Measurements from ENCODE around the gene GLG1. TPM values are rescaled to one million over a fixed set of nuclear protein-coding genes. Genes with fewer than 3 reads are reported as not detected.
A peak's percentile ranks its signal among the peaks of the same experiment; 100 is the strongest.
"Not testable (repeated sequence)": the region's sequence is repeated elsewhere in the genome, so short reads cannot be mapped to it uniquely, and the experiment has no call there.

GLG1 gene
- total RNA-seq, 2 donors from 2014 or later, result 69.6 to 98.9 TPM

DNA sequence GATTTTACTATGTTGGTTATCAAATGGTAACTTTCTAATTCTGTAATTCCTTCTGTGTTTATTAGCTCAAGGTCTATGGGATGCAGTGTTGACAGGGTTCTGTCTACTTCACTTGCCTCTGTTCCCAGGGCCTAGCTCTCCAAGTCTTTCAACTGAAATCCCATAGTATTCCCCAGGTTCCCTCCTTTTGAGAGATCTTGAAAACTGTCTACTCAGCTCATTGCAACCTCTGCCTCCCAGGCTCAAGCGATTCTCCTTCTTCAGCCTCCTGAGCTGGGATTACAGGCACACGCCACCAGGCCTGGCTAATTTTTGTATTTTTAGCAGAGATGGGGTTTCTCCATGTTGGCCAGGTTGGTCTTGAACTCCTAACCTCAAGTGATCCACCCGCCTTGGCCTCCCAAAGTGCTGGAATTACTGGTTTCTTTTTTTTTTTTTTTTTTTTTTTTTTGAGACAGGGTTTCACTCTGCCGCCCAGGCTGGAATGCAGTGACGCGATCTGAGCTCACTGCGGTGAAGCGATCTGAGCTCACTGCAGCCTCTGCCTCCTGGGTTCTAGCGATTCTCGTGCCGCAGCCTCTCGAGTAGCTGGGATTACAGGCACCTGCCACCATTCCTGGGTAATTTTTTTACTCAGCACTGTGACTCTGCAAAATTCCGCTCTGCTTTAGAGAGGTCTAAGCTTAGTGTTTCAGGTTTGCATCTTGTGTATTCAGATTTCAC is 163.1 kb downstream of the GLG1 start:
- DNase-seq (ENCODE audit: low spot score); H3K27me3 Mint-ChIP-seq; ATAC-seq; H3K36me3 Mint-ChIP-seq; H3K4me3 Mint-ChIP-seq; H3K27ac Mint-ChIP-seq; H3K9me3 Mint-ChIP-seq: not testable (repeated sequence)
- peaks cover 16 to 17% of the 10 kb centered on the region in 2 donors for H3K4me1 Mint-ChIP-seq (ENCODE audit: low read depth in 2 of 2)

DNA sequence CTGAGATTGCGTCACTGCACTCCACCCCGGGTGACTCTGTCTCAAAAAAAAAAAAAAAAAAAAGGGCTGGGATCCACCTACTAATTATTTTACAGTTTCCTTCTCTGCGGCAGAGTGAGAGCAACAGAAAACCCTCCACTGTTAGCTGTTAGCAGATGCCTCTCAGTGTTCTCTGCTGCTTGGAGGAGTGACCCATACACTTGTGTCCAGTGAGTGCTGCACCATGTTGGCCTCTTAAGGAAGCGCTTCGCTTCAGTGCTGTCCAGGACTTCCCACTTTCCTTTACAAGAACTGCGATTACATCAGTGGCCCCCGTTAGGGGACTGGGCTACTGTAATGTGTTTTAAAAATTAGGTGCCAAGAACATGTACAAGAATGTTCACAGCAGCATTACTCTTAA is 167.2 kb downstream of the GLG1 start:
- Mint-ChIP-seq H3K36me3 (no peaks in the 10 kb centered on the region), H3K27me3 (no peaks in the 10 kb centered on the region), H3K4me1 (ENCODE audit: low read depth in 2 of 2) (peaks cover 18 to 19% of the 10 kb centered on the region in 2 donors), H3K27ac (peak overlapping the region; percentile 79 to 95), H3K9me3 (no peaks in the 10 kb centered on the region), H3K4me3 (no peak overlapping the region)
- no peak for ATAC-seq
- DNase-seq (ENCODE audit: low spot score), result no peak

DNA sequence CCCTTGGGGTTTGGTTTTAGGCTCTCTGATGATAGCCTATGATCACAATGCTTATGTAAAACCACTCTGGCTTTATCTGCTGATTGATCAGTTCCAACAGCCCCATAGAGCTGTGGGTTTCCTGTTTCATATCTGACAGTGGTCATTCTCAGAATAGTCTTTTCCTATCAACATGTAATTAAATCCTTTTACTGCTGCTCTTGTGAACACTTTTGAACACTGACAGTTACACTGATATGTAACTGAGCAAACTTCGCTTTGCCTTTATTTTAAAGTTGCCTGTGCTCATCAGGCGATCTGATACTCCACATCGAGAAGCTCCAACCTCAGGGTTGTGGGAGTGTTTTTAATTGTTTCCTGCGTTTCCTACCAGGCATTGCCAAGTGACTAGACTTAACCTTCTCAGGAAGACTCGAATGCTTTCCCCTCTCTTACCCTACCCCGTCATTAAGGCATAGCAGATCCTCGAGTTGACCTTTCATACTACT is 168.4 kb downstream of the GLG1 start:
- no peaks in the 10 kb centered on the region for H3K9me3 Mint-ChIP-seq
- H3K27ac Mint-ChIP-seq, result peak overlapping the region; percentile 79 to 95
- ATAC-seq (peak; percentile 86 to 91), DNase-seq (ENCODE audit: low spot score) (no peak)
- no peaks in the 10 kb centered on the region for H3K27me3 Mint-ChIP-seq
- peak overlapping the region; percentile 77 for H3K4me3 Mint-ChIP-seq
- H3K36me3 Mint-ChIP-seq, result no peaks in the 10 kb centered on the region
- H3K4me1 Mint-ChIP-seq (ENCODE audit: low read depth in 2 of 2), result peaks cover 18 to 19% of the 10 kb centered on the region in 2 donors

DNA sequence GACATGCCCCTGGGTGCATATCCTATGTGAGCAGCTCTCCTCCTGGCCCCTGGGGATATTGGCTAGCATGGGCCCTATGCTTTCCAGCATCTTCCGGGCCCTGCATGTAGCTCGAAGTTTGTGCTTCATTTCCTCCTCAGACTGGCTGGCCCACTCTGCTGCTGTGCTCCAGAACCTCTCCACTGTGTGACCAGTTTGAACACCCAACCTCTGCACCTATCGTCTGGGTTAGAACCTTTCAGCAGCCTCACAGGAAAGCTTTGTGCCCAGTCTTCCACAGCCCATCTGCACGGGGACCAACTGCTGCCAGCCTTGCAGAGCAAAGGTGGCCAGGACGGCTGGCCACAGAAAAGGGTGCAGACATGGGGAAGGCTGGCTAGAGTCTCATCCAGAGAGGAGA is 175.4 kb downstream of the GLG1 start:
- H3K36me3 Mint-ChIP-seq, result no peaks in the 10 kb centered on the region
- ATAC-seq (no peak), DNase-seq (ENCODE audit: low spot score) (no peak)
- H3K27me3 Mint-ChIP-seq, result no peaks in the 10 kb centered on the region
- no peaks in the 10 kb centered on the region for H3K4me1 Mint-ChIP-seq (ENCODE audit: low read depth in 2 of 2)
- no peaks in the 10 kb centered on the region for H3K9me3 Mint-ChIP-seq
- H3K27ac Mint-ChIP-seq, result no peak overlapping the region
- no peak overlapping the region for H3K4me3 Mint-ChIP-seq

DNA sequence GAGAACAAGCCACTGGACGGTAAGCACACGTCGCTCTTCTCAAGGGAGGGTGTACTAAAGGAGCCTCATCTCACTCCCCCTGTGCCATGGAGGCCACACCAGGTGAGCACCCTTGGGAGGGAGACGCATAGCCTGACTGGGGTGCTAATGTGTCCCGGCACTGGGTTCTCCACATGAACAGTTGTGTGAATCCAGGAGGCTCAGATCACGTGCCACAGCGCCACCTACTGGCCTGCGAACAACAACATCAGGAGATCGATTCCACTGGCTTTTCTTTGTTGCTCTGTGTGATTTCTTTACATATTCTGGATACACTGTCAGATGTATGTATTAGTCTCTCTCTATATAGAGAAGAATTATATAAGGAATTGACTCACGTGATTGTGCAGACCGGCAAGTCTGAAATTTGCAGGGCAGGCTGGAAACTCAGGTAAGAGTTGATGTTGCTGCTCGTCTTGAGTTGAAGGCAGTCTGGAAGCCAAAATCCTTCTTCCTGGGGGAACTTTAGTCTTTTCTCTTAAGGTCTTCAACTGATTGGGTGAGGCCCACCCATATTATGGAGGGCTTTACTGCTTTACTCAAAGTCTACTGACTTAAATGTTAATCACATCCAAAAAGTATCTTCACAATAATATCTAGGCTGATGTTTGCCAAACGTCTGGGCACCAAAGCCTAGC is 176.7 kb downstream of the GLG1 start:
- peak; percentile 72 for DNase-seq (ENCODE audit: low spot score)
- H3K36me3 Mint-ChIP-seq; H3K27ac Mint-ChIP-seq; H3K9me3 Mint-ChIP-seq; H3K4me1 Mint-ChIP-seq (ENCODE audit: low read depth in 2 of 2); H3K27me3 Mint-ChIP-seq; H3K4me3 Mint-ChIP-seq: not testable (repeated sequence)
- peak; percentile 54 to 62 for ATAC-seq

DNA sequence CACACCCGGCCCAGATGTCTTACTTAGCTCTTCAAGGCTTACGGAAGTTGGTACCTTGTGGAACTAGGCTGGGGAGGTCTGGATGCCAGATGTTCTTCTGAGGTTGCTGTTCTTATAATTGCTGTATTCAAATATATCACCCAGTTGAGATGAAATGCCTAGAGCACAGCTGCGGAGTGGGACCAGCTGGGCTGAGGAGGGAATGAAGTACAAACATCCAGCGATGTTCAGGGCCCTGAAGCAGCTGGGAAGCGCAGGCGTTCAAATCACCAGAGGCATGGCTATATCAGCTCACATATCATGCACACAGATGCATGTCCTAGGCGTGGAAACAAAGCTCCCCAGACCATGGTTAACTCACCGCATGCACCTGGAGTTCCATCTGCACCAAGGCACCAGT is 178.4 kb downstream of the GLG1 start:
- not testable (repeated sequence) for H3K27ac Mint-ChIP-seq; H3K9me3 Mint-ChIP-seq; H3K4me3 Mint-ChIP-seq; H3K4me1 Mint-ChIP-seq (ENCODE audit: low read depth in 2 of 2); H3K27me3 Mint-ChIP-seq; H3K36me3 Mint-ChIP-seq; DNase-seq (ENCODE audit: low spot score); ATAC-seq

DNA sequence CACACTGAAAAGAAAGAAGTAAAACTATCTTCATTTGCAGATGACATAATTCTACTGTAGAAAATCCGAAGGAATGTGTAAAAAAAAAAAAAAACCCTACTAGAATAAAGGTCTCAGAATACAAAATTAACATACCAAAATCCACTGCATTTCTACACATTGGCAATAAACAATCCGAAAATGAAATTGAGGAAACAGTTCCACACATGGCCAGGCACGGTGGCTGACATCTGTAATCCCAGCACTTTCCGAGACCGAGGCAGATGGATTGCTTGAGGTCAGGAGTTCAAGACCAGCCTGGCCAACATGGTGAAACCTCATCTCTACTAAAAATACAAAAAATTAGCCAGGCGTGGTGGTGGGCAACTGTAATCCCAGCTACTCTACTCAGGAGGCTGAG is 181.2 kb downstream of the GLG1 start:
- not testable (repeated sequence) for DNase-seq (ENCODE audit: low spot score); H3K4me1 Mint-ChIP-seq (ENCODE audit: low read depth in 2 of 2); ATAC-seq; H3K27me3 Mint-ChIP-seq; H3K27ac Mint-ChIP-seq; H3K36me3 Mint-ChIP-seq; H3K9me3 Mint-ChIP-seq; H3K4me3 Mint-ChIP-seq

DNA sequence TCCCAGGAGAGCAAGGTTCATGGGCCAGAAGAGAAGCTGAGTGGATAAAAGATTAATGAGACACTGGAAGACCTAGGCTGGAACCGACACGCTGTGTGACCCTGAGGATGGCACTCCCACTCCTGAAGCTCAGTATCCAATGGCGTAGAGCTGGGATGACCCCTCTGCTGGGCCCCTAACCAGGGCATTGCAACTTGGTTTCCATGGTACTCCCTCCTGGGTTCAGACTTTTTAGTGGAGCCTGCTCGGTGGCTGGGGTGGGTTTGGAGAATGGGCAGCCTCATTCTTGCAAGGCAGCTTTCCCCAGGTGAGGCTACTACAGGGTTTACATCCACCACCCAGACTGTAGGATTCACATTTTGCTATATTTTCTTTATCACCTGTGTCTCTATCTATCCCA is 183.2 kb downstream of the GLG1 start:
- not testable (repeated sequence) for ATAC-seq; DNase-seq (ENCODE audit: low spot score); H3K27ac Mint-ChIP-seq; H3K36me3 Mint-ChIP-seq; H3K4me1 Mint-ChIP-seq (ENCODE audit: low read depth in 2 of 2); H3K27me3 Mint-ChIP-seq; H3K4me3 Mint-ChIP-seq; H3K9me3 Mint-ChIP-seq

DNA sequence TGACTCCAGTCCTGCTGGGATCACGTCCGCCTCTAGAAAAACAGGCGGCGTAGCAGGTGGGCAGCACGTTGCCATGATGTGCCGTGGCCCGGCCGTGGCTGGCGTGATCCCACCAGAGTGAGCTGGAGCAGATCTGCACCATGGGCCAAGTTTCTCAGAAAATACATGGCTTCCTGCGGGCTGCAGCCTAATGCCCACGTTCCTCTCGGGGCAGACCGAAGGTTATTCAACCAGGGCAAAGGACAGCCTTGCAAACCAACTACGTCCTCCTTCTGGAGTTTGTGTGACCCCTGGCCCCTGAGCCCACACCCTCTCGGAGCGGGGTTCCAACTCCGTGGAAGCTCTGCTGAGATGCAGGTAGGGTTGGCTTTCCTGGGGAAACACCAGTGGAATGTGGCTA is 184.8 kb downstream of the GLG1 start:
- H3K4me1 Mint-ChIP-seq (ENCODE audit: low read depth in 2 of 2); H3K27ac Mint-ChIP-seq; H3K9me3 Mint-ChIP-seq; H3K4me3 Mint-ChIP-seq; H3K27me3 Mint-ChIP-seq; DNase-seq (ENCODE audit: low spot score); ATAC-seq; H3K36me3 Mint-ChIP-seq: not testable (repeated sequence)

DNA sequence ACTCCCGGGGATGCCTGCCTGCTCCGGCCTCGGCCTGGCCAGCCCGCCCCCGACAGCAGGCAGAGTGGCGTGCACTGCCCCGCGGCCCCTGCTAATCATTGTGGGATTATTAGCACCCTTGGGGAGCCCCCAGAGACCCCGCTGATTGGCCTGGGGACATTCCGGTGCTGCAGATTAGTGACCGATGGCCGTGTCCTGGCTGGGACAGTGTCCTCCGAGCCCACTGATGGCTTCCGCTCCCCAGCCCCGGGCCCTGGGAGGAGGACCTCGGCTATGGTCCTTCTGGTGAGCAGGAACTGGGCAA is 185.5 kb downstream of the GLG1 start:
- H3K27ac Mint-ChIP-seq; ATAC-seq; H3K4me1 Mint-ChIP-seq (ENCODE audit: low read depth in 2 of 2); H3K36me3 Mint-ChIP-seq; H3K27me3 Mint-ChIP-seq; H3K4me3 Mint-ChIP-seq; H3K9me3 Mint-ChIP-seq; DNase-seq (ENCODE audit: low spot score): not testable (repeated sequence)

DNA sequence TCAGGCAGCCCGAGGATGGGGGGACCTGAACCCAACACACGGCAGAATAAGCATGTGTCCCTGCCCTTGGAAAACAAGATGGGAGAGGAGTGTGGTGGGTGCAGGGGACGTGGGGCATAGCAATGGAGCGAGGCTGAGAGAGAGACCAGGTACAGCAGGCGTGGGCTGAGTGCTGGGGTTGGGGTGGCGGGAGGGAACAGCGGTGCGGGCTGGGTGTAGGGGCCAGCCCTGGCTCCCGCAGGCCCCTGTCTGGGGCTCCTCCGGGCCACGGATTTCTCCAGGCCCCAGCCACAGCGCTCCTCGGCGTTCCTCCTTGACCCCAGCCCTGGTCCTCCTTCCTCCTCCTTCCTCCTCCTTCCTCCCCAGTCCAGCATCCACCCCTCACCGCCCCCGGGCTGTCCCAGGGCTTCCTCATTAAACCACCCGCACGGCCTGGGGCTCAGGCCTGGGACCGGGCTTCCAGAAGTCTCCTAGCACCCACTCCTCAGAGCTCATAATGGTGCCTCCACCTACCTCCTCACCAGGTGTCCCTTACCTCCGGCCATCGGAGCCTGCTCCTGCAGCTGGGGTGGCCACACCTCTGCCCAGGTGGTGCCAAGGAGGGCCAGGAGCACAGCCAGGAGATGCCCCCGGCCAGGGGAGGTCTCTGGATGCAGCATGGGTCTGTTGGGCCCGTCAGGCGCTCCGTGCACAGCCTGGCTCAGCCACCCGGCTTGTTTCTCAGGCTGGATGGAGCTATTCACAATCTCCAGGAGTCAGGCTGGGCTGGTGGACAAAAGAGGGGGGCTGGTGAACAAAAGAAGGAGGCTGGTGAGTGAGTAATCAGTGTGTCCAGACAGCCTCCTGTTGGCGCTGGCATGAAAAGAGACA is 186.1 kb downstream of the GLG1 start, which contains the start of gene CLEC18B:
Gene CLEC18B, minus strand, starts transcription at position 867 of the 870 bp plus-strand sequence. Its CDS starts 208 bp downstream, at position 659.
- peak; percentile 10 to 33 for ATAC-seq
- DNase-seq (ENCODE audit: low spot score); H3K27ac Mint-ChIP-seq; H3K4me3 Mint-ChIP-seq; H3K9me3 Mint-ChIP-seq; H3K27me3 Mint-ChIP-seq; H3K36me3 Mint-ChIP-seq; H3K4me1 Mint-ChIP-seq (ENCODE audit: low read depth in 2 of 2): not testable (repeated sequence)

DNA sequence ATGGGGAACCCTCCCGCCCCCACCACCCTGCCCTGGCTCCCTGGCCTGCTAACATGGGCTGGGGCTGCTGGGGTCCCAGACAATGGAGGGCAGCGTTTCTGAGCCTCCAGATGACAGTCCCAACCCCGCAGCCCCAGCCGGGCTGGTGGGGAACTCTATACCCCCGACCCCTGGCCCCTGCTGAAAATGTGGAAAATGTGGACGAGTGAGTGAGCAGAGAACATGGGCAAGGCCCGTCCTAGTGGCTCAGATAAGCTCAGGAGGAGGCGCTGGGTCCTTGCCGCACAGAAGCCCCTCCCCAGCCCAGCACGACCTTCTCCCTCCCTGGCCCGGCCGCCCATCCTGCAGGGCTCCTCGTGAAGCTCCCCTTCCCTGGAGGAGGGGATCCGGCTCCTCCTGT is 187.1 kb downstream of the GLG1 start:
- H3K4me3 Mint-ChIP-seq; H3K9me3 Mint-ChIP-seq; H3K4me1 Mint-ChIP-seq (ENCODE audit: low read depth in 2 of 2); DNase-seq (ENCODE audit: low spot score); H3K27ac Mint-ChIP-seq; H3K36me3 Mint-ChIP-seq; H3K27me3 Mint-ChIP-seq: not testable (repeated sequence)
- peak in 1 of 2 donors; percentile 3 for ATAC-seq

DNA sequence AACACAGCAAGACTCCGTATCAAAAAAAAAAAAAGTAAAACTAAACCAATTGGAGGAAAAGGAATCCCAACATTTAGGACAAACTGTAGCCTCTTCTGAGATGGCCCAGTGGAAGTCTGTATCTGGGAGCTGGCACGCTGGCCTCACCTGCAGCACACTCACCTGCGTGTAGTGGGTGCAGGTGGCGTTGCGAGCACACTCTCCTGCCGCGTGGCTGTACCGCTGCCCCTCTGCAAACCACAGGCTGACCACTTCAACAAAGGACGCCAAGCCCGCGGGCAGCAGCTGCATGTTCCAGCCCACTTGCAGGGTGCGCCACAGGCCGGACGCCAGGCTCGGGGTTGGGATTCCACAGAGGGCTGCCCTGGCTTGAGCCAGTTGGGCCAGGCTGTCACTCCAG is 189.0 kb downstream of the GLG1 start:
- not testable (repeated sequence) for H3K9me3 Mint-ChIP-seq; H3K4me1 Mint-ChIP-seq (ENCODE audit: low read depth in 2 of 2); H3K27ac Mint-ChIP-seq; H3K4me3 Mint-ChIP-seq; DNase-seq (ENCODE audit: low spot score); H3K27me3 Mint-ChIP-seq; H3K36me3 Mint-ChIP-seq; ATAC-seq

DNA sequence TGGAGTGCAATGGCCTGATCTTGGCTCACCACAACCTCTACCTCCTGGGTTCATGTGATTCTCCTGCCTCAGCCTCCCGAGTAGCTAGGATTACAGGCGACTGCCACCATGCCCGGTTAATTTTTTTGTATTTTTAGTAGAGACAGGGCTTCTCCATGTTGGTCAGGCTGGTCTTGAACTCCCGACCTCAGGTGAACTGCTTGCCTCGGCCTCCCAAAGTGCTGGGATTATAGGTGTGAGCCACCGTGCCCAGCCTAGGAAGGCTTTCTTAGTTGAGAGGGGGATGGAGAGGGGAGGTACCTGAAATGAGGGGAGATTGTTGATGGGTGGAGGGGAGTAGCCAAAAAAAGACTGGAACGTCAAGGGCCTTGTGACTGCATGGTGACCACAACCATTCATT is 193.0 kb downstream of the GLG1 start:
- not testable (repeated sequence) for H3K4me3 Mint-ChIP-seq; H3K36me3 Mint-ChIP-seq; H3K9me3 Mint-ChIP-seq; H3K4me1 Mint-ChIP-seq (ENCODE audit: low read depth in 2 of 2); H3K27me3 Mint-ChIP-seq; DNase-seq (ENCODE audit: low spot score); ATAC-seq; H3K27ac Mint-ChIP-seq
